Right ventricle myocardium inferior (tissue), 1 donor: ENCODE results near the gene ZDHHC8. TPM values are rescaled to one million over a fixed set of nuclear protein-coding genes. Genes with fewer than 3 reads are reported as not detected.

Source experiments
- ATAC-seq: fragments of 200-7000 bp; cut with Tn5 transposase; one replicate; pipeline ENCODE4 v1.9.1; 2020; ENCODE audit warnings: mild to moderate bottlenecking, moderate library complexity
- DNase-seq: peaks from one replicate; pipeline ENCODE4 v3.0.0; 2021; ENCODE audit errors: missing footprints
- intact Hi-C: fragments of 100-400 bp; cut with DNase I; formaldehyde crosslinking; loops from one replicate; pipeline ENCODE4 v1.11.0; 2022
- total RNA-seq: library from RNA; stranded (reverse); fragmentation: NEBNext Ultra II Directional; extraction: Animal tissue kit (Norgen Biotek cat#: 25700); gene quantifications from one replicate; pipeline ENCODE4 v1.2.1, GENCODE V29; 2021
- donor health status: DM: no; HTN: yes; CAD: no; lungs with severe emphysema.

ZDHHC8 gene
- total RNA-seq, 1 donor from 2014 or later: 44.4 TPM

- DNase-seq (no peak), ATAC-seq (no peak)
- intact Hi-C loops: no loop called here
Observed at GRCh38 chr22:20124083-20124787, 7.4 kb upstream of the ZDHHC8 start.

- ATAC-seq (no peak), DNase-seq (no peak)
- intact Hi-C loops: no loop called here
Observed at GRCh38 chr22:20125201-20126174, 6.1 kb upstream of the ZDHHC8 start.

GRCh38 chr22:20126284-20127029, 5.1 kb upstream of the ZDHHC8 start:
- intact Hi-C loops: no loop called here
- no peak for ATAC-seq
- no peak for DNase-seq

GRCh38 chr22:20127318-20127868, 4.2 kb upstream of the ZDHHC8 start:
- DNase-seq (no peak), ATAC-seq (no peak)
- intact Hi-C loops: no loop called here

- ATAC-seq (no peak), DNase-seq (no peak)
- intact Hi-C loops: no loop called here
Observed at GRCh38 chr22:20127869-20128618, 3.6 kb upstream of the ZDHHC8 start.

GRCh38 chr22:20128619-20128901, 3.0 kb upstream of the ZDHHC8 start:
- intact Hi-C loops: no loop called here
- DNase-seq: no peak
- ATAC-seq: no peak

GRCh38 chr22:20128902-20129746, 2.5 kb upstream of the ZDHHC8 start:
- no peak for DNase-seq
- intact Hi-C loops: no loop called here
- ATAC-seq: no peak

- ATAC-seq: no peak
- intact Hi-C loops: loop anchor here (5.0 kb wide), 1 partner anchor 107 kb away; the partner anchor contains the start of gene TANGO2
- no peak for DNase-seq
Observed at GRCh38 chr22:20129747-20130014, 1.9 kb upstream of the ZDHHC8 start.

- ATAC-seq (no peak), DNase-seq (no peak)
- intact Hi-C loops: loop anchor here (5.0 kb wide), 1 partner anchor 108 kb away; the partner anchor contains the start of gene TANGO2
Observed at GRCh38 chr22:20130319-20130718, 1.3 kb upstream of the ZDHHC8 start.

- DNase-seq (peak; percentile 96), ATAC-seq (peak; percentile 92)
- intact Hi-C loops: loop anchor here (5.0 kb wide), 1 partner anchor 109 kb away; the partner anchor contains the start of gene TANGO2
Observed at GRCh38 chr22:20130731-20131596, 640 bp upstream of the ZDHHC8 start.

- peak; percentile 84 for DNase-seq
- no peak for ATAC-seq
- intact Hi-C loops: loop anchor here (5.0 kb wide), 1 partner anchor 110 kb away; the partner anchor contains the start of gene TANGO2
Observed at GRCh38 chr22:20131859-20132685, 468 bp downstream of the ZDHHC8 start.

- intact Hi-C loops: loop anchor here (5.0 kb wide), 1 partner anchor 110 kb away; the partner anchor contains the start of gene TANGO2
- ATAC-seq: no peak
- DNase-seq: no peak
Observed at GRCh38 chr22:20132686-20133246, 1.2 kb downstream of the ZDHHC8 start.

GRCh38 chr22:20133930-20134549, 2.4 kb downstream of the ZDHHC8 start:
- ATAC-seq (no peak), DNase-seq (no peak)
- intact Hi-C loops: loop anchor here (5.0 kb wide), 1 partner anchor 112 kb away; the partner anchor contains the start of gene TANGO2

GRCh38 chr22:20135265-20135664, 3.7 kb downstream of the ZDHHC8 start:
- ATAC-seq (no peak), DNase-seq (no peak)
- intact Hi-C loops: no loop called here
